Fibroblast of villous mesenchyme (primary cell): ENCODE results near the gene SLC22A31. TPM values are rescaled to one million over a fixed set of nuclear protein-coding genes. Genes with fewer than 3 reads are reported as not detected.

Source experiments
- DNase-seq: peaks from one replicate; pipeline ENCODE4 v3.0.0-alpha.2; 2010; ENCODE audit warnings: low read depth
- H3K4me3 ChIP-seq: 2 replicates; pipeline ENCODE4 v1.5.1; 2011; ENCODE audit warnings: low read depth, mild to moderate bottlenecking, low read length
- CTCF ChIP-seq: IDR thresholded peaks from 2 replicates; pipeline ENCODE4 v1.5.1; 2012; ENCODE audit warnings: low read depth, mild to moderate bottlenecking, low read length; ENCODE audit not compliant: insufficient read depth
- total RNA-seq: library from RNA; depleted of rRNA; stranded (reverse); fragments of >200 nt; gene quantifications from 2 replicates; pipeline ENCODE4 v1.2.3, GENCODE V29; 2012

SLC22A31 gene
- total RNA-seq, 1 donor, result under 0.01 TPM

GRCh38 chr16:89175280-89176146 lies 24.8 kb downstream of the SLC22A31 start:
- no peak for TF ChIP-seq CTCF
- H3K4me3 ChIP-seq, result no peak overlapping the region
- no peak for DNase-seq

- DNase-seq, result no peak
- no peak for TF ChIP-seq CTCF
- H3K4me3 ChIP-seq, result no peak overlapping the region
Measured at GRCh38 chr16:89174877-89175276, 25.5 kb downstream of the SLC22A31 start.

DNA sequence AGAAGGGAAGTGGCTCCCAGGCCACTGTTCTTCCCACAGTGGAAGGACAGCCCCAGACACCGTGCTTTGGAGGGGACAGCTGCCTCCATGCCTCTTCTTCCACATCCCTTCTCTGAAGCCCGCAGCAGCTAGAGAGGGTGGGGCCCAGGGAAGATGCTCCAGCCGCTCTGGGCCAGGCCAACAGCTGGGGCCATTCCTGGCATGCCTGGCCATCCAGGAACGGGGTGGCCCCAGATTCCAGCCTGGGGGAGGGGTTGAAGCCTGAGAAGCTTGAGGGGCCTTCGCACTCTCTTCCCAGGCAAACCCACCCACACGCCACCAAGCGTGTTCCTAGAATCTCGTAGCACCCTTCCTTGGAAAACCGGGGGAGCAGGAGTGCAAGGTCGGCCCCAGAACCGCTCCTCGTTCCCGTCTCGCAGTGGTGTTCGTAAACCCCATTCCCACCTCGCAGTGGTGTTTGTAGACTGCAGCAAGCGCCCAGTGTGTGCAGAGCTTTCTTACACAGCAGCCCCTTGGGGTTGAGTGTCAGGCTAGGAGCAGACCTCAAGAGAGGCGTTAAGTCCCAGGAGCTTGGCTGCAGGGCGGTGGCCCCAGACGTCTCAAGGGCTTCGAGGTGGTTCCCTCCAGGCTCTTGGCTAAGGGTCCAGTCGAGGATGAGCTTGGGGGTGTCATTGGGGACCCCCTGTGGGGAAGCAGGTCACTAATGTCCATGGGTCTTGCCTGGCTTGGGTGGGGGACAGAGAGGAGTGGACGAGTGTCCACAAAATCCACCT lies 26.1 kb downstream of the SLC22A31 start:
- TF ChIP-seq CTCF, result no peak
- no peak for DNase-seq
- no peak overlapping the region for H3K4me3 ChIP-seq

- H3K4me3 ChIP-seq, result no peak overlapping the region
- DNase-seq, result no peak
- TF ChIP-seq CTCF, result no peak
Measured at GRCh38 chr16:89173174-89173921, 27.0 kb downstream of the SLC22A31 start.

DNA sequence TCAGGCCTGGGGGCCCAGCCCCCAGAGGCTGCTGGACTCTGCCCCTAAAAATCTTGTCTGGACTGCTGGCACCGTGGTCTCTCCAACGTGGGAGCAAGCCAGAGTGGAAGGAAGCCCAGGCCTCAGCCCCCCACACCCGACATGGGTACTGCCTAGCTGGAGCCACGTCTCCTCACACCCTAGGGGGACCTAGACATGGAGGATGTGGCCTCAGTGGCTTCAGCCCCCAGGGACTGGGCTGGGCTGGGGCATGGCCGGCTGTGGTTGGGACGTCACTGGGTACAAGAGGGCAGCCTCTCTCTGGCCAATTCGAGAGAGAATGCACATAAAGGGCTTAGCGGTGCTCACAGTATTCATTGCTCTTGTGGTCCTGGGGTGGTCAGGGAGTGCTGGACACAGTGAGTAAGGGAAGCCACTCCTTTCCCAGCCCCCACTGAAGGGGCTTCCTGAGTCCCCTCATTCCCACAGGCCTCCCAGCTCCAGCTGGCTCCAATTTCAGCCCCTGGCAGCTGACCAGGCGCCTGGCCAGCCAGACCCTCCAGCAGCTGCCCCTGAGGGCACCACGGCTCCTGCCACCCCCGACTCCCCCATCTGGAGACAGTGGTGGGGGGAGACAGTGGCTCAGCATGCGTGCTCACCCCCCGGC lies 27.7 kb downstream of the SLC22A31 start:
- no peak for DNase-seq
- H3K4me3 ChIP-seq, result no peak overlapping the region
- no peak for TF ChIP-seq CTCF

GRCh38 chr16:89172171-89172527 lies 28.2 kb downstream of the SLC22A31 start:
- no peak for TF ChIP-seq CTCF
- DNase-seq, result no peak
- no peak overlapping the region for H3K4me3 ChIP-seq
